WTC11 (cell line): ENCODE measurements around the gene OR13H1. TPM values are rescaled to one million over a fixed set of nuclear protein-coding genes. Genes with fewer than 3 reads are reported as not detected.

Experiments used
- ATAC-seq: fragments of 200-7000 bp; cut with Tn5 transposase; 2 replicates; pipeline ENCODE4 v1.10.0; 2021; ENCODE audit warnings: mild to moderate bottlenecking, moderate library complexity
- CTCF ChIA-PET: fragments of 300-600 bp; sonication (Branson Sonifier 250); formaldehyde crosslinking; loops from one replicate; lab custom pipeline; 2021; ENCODE audit warnings: antibody characterized with exemption; lab: Charles Lee
- POLR2A ChIA-PET: fragments of 350-600 bp; sonication (Branson Sonifier 250); formaldehyde crosslinking; loops from one replicate; lab custom pipeline; 2021; ENCODE audit warnings: antibody characterized with exemption; lab: Charles Lee
- DNase-seq: peaks from one replicate; pipeline ENCODE4 v3.0.0; 2021; ENCODE audit warnings: low spot score
- H3K27ac Mint-ChIP-seq: 2 replicates; pipeline ENCODE4 v1.8.0; 2021; ENCODE audit warnings: mixed read lengths
- H3K27me3 Mint-ChIP-seq: 2 replicates; pipeline ENCODE4 v1.8.0; 2021; ENCODE audit warnings: low read depth, mild to moderate bottlenecking, moderate library complexity, mixed read lengths
- H3K36me3 Mint-ChIP-seq: 2 replicates; pipeline ENCODE4 v1.8.0; 2021; ENCODE audit warnings: mixed read lengths
- H3K4me1 Mint-ChIP-seq: 2 replicates; pipeline ENCODE4 v1.8.0; 2022; ENCODE audit warnings: mixed read lengths
- H3K4me3 Mint-ChIP-seq: 2 replicates; pipeline ENCODE4 v1.8.0; 2021; ENCODE audit warnings: mild to moderate bottlenecking, moderate library complexity, mixed read lengths
- H3K9me3 Mint-ChIP-seq: 2 replicates; pipeline ENCODE4 v1.8.0; 2021; ENCODE audit warnings: mixed read lengths
- CBFB ChIP-seq: sonication (generic); formaldehyde crosslinking; IDR thresholded peaks from 2 replicates; pipeline ENCODE4 v1.8.1; 2022; ENCODE audit warnings: mild to moderate bottlenecking, low read depth, missing genetic modification reagents
- CREM ChIP-seq: sonication (generic); formaldehyde crosslinking; IDR thresholded peaks from 2 replicates; pipeline ENCODE4 v1.8.1; 2022; ENCODE audit warnings: mild to moderate bottlenecking, missing genetic modification reagents, moderate library complexity
- GTF2I ChIP-seq: fragments of 250-450 bp; sonication (Bioruptor Pico); conservative IDR thresholded peaks from 2 replicates; pipeline ENCODE4 v1.4.0; 2021; ENCODE audit warnings: mild to moderate bottlenecking
- MYBL2 ChIP-seq: sonication (generic); formaldehyde crosslinking; IDR thresholded peaks from 2 replicates; pipeline ENCODE4 v1.8.1; 2023; ENCODE audit warnings: mild to moderate bottlenecking, moderate library complexity, missing genetic modification reagents
- NFYB ChIP-seq: sonication (generic); formaldehyde crosslinking; conservative IDR thresholded peaks from 2 replicates; pipeline ENCODE4 v1.8.0; 2022; ENCODE audit warnings: low read depth, missing genetic modification reagents
- NR2C2 ChIP-seq: sonication (generic); formaldehyde crosslinking; IDR thresholded peaks from 2 replicates; pipeline ENCODE4 v1.8.0; 2022; ENCODE audit warnings: mild to moderate bottlenecking, missing genetic modification reagents
- RORB ChIP-seq: fragments of 250-450 bp; sonication (Bioruptor Pico); IDR thresholded peaks from 2 replicates; pipeline ENCODE4 v1.9.0; 2021; ENCODE audit warnings: mild to moderate bottlenecking
- SMAD3 ChIP-seq: sonication (generic); formaldehyde crosslinking; IDR thresholded peaks from 2 replicates; pipeline ENCODE4 v1.8.0; 2022; ENCODE audit warnings: missing genetic modification reagents, mild to moderate bottlenecking, borderline replicate concordance
- SP1 ChIP-seq: sonication (generic); formaldehyde crosslinking; conservative IDR thresholded peaks from 2 replicates; pipeline ENCODE4 v1.8.1; 2022; ENCODE audit warnings: missing genetic modification reagents
- TCF7 ChIP-seq: sonication (generic); formaldehyde crosslinking; IDR thresholded peaks from 2 replicates; pipeline ENCODE4 v1.8.0; 2022; ENCODE audit warnings: mild to moderate bottlenecking, low read depth, missing genetic modification reagents, moderate library complexity
- total RNA-seq: library from RNA; stranded (reverse); gene quantifications from 3 replicates; pipeline ENCODE4 v1.2.3, GENCODE V29; 2021
- TF ChIP-seq, protein P1 (sequence below): fragments of 250-450 bp; sonication (Bioruptor Pico); IDR thresholded peaks from 2 replicates; pipeline ENCODE4 v1.9.0; 2021; ENCODE audit warnings: mild to moderate bottlenecking, borderline replicate concordance
- TF ChIP-seq, protein P2 (sequence below): fragments of 250-450 bp; sonication (Bioruptor Pico); IDR thresholded peaks from 2 replicates; pipeline ENCODE4 v1.9.0; 2021; ENCODE audit warnings: moderate library complexity, mild to moderate bottlenecking, inconsistent platforms, borderline replicate concordance
- TF ChIP-seq, protein P3 (sequence below): sonication (generic); formaldehyde crosslinking; IDR thresholded peaks from 2 replicates; pipeline ENCODE4 v1.8.1; 2023; ENCODE audit warnings: mild to moderate bottlenecking, missing genetic modification reagents, moderate library complexity
- TF ChIP-seq, protein P4 (sequence below): sonication (generic); formaldehyde crosslinking; IDR thresholded peaks from 2 replicates; pipeline ENCODE4 v1.8.1; 2022; ENCODE audit warnings: mild to moderate bottlenecking, moderate library complexity, missing genetic modification reagents
- TF ChIP-seq, protein P5 (sequence below): fragments of 200-600 bp; IDR thresholded peaks from 2 replicates; pipeline ENCODE4 v1.8.0; 2022; ENCODE audit warnings: antibody characterized with exemption
- TF ChIP-seq, protein P6 (sequence below): sonication (generic); formaldehyde crosslinking; IDR thresholded peaks from 2 replicates; pipeline ENCODE4 v1.8.1; 2022; ENCODE audit warnings: low read depth, mild to moderate bottlenecking, moderate library complexity, missing genetic modification reagents, borderline replicate concordance
- TF ChIP-seq, protein P7 (sequence below): sonication (generic); formaldehyde crosslinking; conservative IDR thresholded peaks from 2 replicates; pipeline ENCODE4 v1.8.1; 2022; ENCODE audit warnings: mild to moderate bottlenecking, missing genetic modification reagents
- TF ChIP-seq, protein P8 (sequence below): sonication (generic); formaldehyde crosslinking; IDR thresholded peaks from 2 replicates; pipeline ENCODE4 v1.8.0; 2023; ENCODE audit warnings: mild to moderate bottlenecking, missing genetic modification reagents

The OR13H1 gene
- total RNA-seq, 1 experiment from 2014 or later = not detected

DNA sequence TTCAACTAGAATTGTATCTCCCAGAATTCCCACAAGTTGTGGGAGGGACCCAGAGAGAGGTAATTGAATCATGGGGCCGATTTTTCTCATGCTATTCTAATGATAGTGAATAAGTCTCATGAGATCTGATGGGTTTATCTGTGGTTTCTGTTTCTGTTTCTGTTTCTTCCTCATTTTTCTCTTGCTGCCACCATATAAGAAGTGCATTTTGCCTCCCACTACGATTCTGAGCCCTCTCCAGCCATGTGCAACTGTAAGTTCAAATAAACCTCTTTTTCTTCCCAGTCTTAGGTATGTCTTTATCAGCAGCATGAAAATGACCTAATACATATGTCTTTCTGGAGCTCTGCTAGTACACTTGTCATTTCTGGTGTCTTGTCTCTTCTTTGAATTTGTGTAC is 22.1 kb upstream of the OR13H1 start (continued):
- TF ChIP-seq, protein P1, sequence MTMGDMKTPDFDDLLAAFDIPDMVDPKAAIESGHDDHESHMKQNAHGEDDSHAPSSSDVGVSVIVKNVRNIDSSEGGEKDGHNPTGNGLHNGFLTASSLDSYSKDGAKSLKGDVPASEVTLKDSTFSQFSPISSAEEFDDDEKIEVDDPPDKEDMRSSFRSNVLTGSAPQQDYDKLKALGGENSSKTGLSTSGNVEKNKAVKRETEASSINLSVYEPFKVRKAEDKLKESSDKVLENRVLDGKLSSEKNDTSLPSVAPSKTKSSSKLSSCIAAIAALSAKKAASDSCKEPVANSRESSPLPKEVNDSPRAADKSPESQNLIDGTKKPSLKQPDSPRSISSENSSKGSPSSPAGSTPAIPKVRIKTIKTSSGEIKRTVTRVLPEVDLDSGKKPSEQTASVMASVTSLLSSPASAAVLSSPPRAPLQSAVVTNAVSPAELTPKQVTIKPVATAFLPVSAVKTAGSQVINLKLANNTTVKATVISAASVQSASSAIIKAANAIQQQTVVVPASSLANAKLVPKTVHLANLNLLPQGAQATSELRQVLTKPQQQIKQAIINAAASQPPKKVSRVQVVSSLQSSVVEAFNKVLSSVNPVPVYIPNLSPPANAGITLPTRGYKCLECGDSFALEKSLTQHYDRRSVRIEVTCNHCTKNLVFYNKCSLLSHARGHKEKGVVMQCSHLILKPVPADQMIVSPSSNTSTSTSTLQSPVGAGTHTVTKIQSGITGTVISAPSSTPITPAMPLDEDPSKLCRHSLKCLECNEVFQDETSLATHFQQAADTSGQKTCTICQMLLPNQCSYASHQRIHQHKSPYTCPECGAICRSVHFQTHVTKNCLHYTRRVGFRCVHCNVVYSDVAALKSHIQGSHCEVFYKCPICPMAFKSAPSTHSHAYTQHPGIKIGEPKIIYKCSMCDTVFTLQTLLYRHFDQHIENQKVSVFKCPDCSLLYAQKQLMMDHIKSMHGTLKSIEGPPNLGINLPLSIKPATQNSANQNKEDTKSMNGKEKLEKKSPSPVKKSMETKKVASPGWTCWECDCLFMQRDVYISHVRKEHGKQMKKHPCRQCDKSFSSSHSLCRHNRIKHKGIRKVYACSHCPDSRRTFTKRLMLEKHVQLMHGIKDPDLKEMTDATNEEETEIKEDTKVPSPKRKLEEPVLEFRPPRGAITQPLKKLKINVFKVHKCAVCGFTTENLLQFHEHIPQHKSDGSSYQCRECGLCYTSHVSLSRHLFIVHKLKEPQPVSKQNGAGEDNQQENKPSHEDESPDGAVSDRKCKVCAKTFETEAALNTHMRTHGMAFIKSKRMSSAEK = no peak
- TF ChIP-seq, protein P2, sequence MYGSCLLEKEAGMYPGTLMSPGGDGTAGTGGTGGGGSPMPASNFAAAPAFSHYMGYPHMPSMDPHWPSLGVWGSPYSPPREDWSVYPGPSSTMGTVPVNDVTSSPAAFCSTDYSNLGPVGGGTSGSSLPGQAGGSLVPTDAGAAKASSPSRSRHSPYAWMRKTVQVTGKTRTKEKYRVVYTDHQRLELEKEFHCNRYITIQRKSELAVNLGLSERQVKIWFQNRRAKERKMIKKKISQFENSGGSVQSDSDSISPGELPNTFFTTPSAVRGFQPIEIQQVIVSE (CRISPR knock-in tag) = no peak
- TF ChIP-seq, protein P3, sequence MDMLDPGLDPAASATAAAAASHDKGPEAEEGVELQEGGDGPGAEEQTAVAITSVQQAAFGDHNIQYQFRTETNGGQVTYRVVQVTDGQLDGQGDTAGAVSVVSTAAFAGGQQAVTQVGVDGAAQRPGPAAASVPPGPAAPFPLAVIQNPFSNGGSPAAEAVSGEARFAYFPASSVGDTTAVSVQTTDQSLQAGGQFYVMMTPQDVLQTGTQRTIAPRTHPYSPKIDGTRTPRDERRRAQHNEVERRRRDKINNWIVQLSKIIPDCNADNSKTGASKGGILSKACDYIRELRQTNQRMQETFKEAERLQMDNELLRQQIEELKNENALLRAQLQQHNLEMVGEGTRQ = no peak
- TF ChIP-seq CREM (CRISPR knock-in tag) = no peak
- TF ChIP-seq, protein P4, sequence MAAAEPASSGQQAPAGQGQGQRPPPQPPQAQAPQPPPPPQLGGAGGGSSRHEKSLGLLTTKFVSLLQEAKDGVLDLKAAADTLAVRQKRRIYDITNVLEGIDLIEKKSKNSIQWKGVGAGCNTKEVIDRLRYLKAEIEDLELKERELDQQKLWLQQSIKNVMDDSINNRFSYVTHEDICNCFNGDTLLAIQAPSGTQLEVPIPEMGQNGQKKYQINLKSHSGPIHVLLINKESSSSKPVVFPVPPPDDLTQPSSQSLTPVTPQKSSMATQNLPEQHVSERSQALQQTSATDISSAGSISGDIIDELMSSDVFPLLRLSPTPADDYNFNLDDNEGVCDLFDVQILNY (CRISPR knock-in tag) = no peak
- no peak for TF ChIP-seq CBFB
- TF ChIP-seq, protein P5, sequence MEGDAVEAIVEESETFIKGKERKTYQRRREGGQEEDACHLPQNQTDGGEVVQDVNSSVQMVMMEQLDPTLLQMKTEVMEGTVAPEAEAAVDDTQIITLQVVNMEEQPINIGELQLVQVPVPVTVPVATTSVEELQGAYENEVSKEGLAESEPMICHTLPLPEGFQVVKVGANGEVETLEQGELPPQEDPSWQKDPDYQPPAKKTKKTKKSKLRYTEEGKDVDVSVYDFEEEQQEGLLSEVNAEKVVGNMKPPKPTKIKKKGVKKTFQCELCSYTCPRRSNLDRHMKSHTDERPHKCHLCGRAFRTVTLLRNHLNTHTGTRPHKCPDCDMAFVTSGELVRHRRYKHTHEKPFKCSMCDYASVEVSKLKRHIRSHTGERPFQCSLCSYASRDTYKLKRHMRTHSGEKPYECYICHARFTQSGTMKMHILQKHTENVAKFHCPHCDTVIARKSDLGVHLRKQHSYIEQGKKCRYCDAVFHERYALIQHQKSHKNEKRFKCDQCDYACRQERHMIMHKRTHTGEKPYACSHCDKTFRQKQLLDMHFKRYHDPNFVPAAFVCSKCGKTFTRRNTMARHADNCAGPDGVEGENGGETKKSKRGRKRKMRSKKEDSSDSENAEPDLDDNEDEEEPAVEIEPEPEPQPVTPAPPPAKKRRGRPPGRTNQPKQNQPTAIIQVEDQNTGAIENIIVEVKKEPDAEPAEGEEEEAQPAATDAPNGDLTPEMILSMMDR = no peak
- TF ChIP-seq TCF7 (CRISPR knock-in tag) = no peak
- no peak for TF ChIP-seq GTF2I (CRISPR knock-in tag)

DNA sequence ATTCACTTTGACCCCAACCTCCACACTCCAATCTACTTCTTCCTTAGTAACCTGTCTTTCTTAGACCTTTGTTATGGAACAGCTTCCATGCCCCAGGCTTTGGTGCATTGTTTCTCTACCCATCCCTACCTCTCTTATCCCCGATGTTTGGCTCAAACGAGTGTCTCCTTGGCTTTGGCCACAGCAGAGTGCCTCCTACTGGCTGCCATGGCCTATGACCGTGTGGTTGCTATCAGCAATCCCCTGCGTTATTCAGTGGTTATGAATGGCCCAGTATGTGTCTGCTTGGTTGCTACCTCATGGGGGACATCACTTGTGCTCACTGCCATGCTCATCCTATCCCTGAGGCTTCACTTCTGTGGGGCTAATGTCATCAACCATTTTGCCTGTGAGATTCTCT is 344 bp downstream of the OR13H1 start:
- ChIA-PET POLR2A (no interaction called here), CTCF (no interaction called here)
- TF ChIP-seq, protein P6, sequence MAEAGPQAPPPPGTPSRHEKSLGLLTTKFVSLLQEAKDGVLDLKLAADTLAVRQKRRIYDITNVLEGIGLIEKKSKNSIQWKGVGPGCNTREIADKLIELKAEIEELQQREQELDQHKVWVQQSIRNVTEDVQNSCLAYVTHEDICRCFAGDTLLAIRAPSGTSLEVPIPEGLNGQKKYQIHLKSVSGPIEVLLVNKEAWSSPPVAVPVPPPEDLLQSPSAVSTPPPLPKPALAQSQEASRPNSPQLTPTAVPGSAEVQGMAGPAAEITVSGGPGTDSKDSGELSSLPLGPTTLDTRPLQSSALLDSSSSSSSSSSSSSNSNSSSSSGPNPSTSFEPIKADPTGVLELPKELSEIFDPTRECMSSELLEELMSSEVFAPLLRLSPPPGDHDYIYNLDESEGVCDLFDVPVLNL = no peak
- TF ChIP-seq, protein P5 = no peak
- no peak for TF ChIP-seq MYBL2 (CRISPR knock-in tag)
- TF ChIP-seq, protein P4 (CRISPR knock-in tag) = no peak
- TF ChIP-seq SMAD3 (CRISPR knock-in tag) = no peak
- TF ChIP-seq, protein P7, sequence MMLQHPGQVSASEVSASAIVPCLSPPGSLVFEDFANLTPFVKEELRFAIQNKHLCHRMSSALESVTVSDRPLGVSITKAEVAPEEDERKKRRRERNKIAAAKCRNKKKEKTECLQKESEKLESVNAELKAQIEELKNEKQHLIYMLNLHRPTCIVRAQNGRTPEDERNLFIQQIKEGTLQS = no peak
- no peak for TF ChIP-seq NR2C2
- no peak for TF ChIP-seq NFYB (CRISPR knock-in tag)
- TF ChIP-seq RORB (CRISPR knock-in tag) = no peak
- TF ChIP-seq SP1 (CRISPR knock-in tag) = no peak
- TF ChIP-seq, protein P2 (CRISPR knock-in tag) = no peak
- TF ChIP-seq, protein P8, sequence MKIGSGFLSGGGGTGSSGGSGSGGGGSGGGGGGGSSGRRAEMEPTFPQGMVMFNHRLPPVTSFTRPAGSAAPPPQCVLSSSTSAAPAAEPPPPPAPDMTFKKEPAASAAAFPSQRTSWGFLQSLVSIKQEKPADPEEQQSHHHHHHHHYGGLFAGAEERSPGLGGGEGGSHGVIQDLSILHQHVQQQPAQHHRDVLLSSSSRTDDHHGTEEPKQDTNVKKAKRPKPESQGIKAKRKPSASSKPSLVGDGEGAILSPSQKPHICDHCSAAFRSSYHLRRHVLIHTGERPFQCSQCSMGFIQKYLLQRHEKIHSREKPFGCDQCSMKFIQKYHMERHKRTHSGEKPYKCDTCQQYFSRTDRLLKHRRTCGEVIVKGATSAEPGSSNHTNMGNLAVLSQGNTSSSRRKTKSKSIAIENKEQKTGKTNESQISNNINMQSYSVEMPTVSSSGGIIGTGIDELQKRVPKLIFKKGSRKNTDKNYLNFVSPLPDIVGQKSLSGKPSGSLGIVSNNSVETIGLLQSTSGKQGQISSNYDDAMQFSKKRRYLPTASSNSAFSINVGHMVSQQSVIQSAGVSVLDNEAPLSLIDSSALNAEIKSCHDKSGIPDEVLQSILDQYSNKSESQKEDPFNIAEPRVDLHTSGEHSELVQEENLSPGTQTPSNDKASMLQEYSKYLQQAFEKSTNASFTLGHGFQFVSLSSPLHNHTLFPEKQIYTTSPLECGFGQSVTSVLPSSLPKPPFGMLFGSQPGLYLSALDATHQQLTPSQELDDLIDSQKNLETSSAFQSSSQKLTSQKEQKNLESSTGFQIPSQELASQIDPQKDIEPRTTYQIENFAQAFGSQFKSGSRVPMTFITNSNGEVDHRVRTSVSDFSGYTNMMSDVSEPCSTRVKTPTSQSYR (CRISPR knock-in tag) = no peak
- Mint-ChIP-seq H3K27ac (no peak overlapping the region), H3K4me1 (peaks cover 8% of the 10 kb centered on the region), H3K27me3 (no peaks in the 10 kb centered on the region), H3K4me3 (no peak overlapping the region), H3K36me3 (peaks cover under 1% of the 10 kb centered on the region; the same call in 1 of the 2 replicates), H3K9me3 (peaks cover 5% of the 10 kb centered on the region; the same call in 1 of the 2 replicates)
- DNase-seq (peak; percentile 11), ATAC-seq (no peak)
